Tibial nerve (tissue), 4 donors: ENCODE results near the gene GOLGA8A.
"Not testable (repeated sequence)": the region's sequence is repeated elsewhere in the genome, so short reads cannot be mapped to it uniquely, and the experiment has no call there.

Experiments used
- CTCF ChIP-seq, 5 experiments: fragments of 200-600 bp in 3 of 5; fragments of 450-650 bp in 2 of 5; sonication (generic) in 3 of 5; IDR thresholded peaks; one replicate each; pipeline ENCODE4 v1.5.1; 2016 to 2019; ENCODE audit warnings: antibody characterized with exemption in 5 of 5, mild to moderate bottlenecking in 3 of 5, moderate library complexity in 2 of 5
- EP300 ChIP-seq, 2 donors: sonication (generic); formaldehyde crosslinking; IDR thresholded peaks; one replicate each; pipeline ENCODE4 v1.6.1; 2017; ENCODE audit warnings: antibody characterized with exemption in 2 of 2, mild to moderate bottlenecking in 1 of 2
- POLR2A ChIP-seq, 2 donors: fragments of 450-650 bp; IDR thresholded peaks; one replicate each; pipeline ENCODE4 v1.6.1; 2017; ENCODE audit warnings: antibody characterized with exemption in 2 of 2, mild to moderate bottlenecking in 2 of 2, moderate library complexity in 2 of 2

DNA sequence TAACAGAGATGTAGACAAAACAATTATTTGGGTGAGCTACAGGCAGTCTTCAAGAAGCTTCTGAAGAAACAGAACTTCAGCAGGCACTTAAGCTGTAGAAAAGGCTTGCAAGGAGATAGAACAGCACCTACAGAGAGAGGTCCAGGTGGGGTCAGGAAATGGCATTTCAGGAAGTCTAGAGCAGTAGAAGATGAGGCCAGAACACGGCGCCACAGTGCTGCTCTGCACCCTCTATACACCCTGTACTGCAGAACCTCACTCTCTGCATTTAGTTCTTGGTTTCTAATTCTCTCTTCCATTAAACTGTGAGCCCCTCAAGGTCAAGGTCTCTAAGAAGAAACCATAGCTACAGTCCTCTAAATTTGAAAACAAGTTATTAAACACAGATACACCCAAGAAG is 44.6 kb downstream of the GOLGA8A start:
- TF ChIP-seq CTCF, EP300, POLR2A (IDR thresholded peaks at IDR 0.05): not testable (repeated sequence)
